Choroid plexus epithelial cell (primary cell): ENCODE data around the gene KCNJ4.

Experiments used
- DNase-seq: peaks from one replicate; pipeline ENCODE4 v3.0.0-alpha.2; 2010; ENCODE audit warnings: low read depth
- H3K4me3 ChIP-seq: 2 replicates; pipeline ENCODE4 v1.5.1; 2011; ENCODE audit warnings: low read depth, mild to moderate bottlenecking, control low read depth, low read length, moderate library complexity
- CTCF ChIP-seq: conservative IDR thresholded peaks from 2 replicates; pipeline ENCODE4 v1.5.1; 2011; ENCODE audit warnings: low read depth, mild to moderate bottlenecking, control low read depth, inconsistent platforms, low read length, moderate library complexity

The KCNJ4 gene

GRCh38 chr22:38423512-38424503 lies 31.2 kb downstream of the KCNJ4 start:
- no peak for TF ChIP-seq CTCF
- H3K4me3 ChIP-seq, result no peak overlapping the region
- DNase-seq, result no peak

GRCh38 chr22:38422611-38423511 lies 32.1 kb downstream of the KCNJ4 start:
- no peak overlapping the region for H3K4me3 ChIP-seq
- DNase-seq, result no peak
- TF ChIP-seq CTCF, result no peak

- DNase-seq, result no peak
- no peak for TF ChIP-seq CTCF
- H3K4me3 ChIP-seq, result no peak overlapping the region
Observed at GRCh38 chr22:38420734-38421133, 34.3 kb downstream of the KCNJ4 start.

- no peak overlapping the region for H3K4me3 ChIP-seq
- no peak for TF ChIP-seq CTCF
- no peak for DNase-seq
Observed at GRCh38 chr22:38419858-38420160, 35.2 kb downstream of the KCNJ4 start.

- no peak for DNase-seq
- H3K4me3 ChIP-seq, result no peak overlapping the region
- no peak for TF ChIP-seq CTCF
Observed at GRCh38 chr22:38419121-38419857, 35.7 kb downstream of the KCNJ4 start.

- no peak overlapping the region for H3K4me3 ChIP-seq
- TF ChIP-seq CTCF, result no peak
- no peak for DNase-seq
Observed at GRCh38 chr22:38418589-38418988, 36.4 kb downstream of the KCNJ4 start.
